GM23248 (cell line): ENCODE results near the gene TSPAN3.

Source experiments
- EZH2 ChIP-seq: fragments of 200-600 bp; sonication (generic); IDR thresholded peaks from 2 replicates; pipeline ENCODE4 v1.6.1; 2018; ENCODE audit warnings: antibody characterized with exemption, mild to moderate bottlenecking; ENCODE audit not compliant: insufficient read depth, poor library complexity, severe bottlenecking
- EZH2phosphoT487 ChIP-seq: fragments of 200-600 bp; sonication (generic); IDR thresholded peaks from 2 replicates; pipeline ENCODE4 v1.6.1; 2018; ENCODE audit warnings: antibody characterized with exemption, moderate library complexity, mild to moderate bottlenecking, low read depth; ENCODE audit not compliant: insufficient read depth

DNA sequence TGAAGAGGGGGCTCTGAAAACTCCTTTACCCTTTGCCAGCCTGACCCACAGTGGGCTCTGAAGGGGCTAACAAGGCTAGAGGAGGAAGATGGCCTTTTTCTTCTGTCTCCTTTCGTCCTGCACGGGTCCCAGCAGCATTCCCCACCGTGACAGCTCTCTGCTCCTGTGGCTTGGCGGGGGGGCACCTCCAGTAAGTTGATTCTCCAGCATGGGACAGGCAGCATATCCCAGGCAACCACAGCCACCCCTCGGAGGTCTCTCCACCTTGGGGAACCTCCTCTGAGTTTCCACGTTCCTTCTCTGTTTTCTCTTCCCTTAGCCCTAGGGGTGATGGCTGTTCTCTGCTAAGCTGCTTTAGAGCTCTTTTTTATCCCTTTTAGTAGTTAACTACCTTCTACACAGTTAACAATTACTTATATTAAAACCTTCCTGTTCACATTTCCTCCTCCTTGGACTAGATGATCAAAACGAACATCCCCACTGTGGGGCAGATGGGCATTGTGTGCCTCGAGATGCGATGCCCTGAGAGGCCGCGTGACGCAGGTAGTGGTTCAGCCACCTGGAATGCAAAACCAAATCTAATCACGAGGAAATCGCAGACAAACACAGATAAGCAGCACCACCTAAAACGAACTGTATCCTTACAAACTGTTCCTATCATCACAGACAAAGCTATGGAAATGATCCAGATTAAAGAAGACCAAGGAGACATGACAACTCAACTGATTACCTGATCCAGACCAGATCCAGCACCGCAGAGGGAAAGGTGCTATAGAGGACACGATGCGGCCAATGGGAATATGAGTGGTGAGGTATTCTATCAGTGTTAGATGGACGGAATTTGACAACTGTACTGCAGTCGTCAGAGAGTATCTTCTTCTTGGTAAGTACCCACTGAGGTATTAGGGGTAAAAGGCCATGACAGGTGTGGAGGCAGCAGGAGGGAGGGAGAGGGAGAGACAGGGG is 27.7 kb downstream of the TSPAN3 start:
- TF ChIP-seq EZH2 (no peak), EZH2phosphoT487 (no peak)
